GM21515 (cell line): ENCODE data around the gene PIK3C2G.
"Not testable (repeated sequence)": the region's sequence is repeated elsewhere in the genome, so short reads cannot be mapped to it uniquely, and the experiment has no call there.

ENCODE experiments used
- ATAC-seq: cut with Tn5 transposase; IDR thresholded peaks from one replicate; pipeline ENCODE4 v1.9.1; 2021; ENCODE audit not compliant: unreplicated experiment

The PIK3C2G gene

DNA sequence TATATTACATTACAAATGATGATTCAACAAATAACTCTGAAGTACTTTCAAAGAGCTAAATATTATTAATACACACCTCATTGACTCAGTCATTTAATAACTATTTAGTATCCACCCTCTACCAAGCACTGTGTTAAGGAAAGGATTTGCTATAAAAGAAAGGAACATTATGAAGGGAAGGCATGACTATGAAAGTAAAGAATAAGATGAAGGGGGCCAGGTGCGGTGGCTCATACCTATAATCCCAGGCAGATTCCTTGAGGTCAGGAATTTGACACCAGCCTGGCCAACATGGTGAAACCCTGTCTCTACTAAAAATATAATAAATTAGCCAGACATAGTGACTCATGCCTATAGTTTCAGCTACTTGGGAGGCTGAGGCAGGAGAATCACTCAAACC is 368.6 kb downstream of the PIK3C2G start:
- ATAC-seq = no peak

DNA sequence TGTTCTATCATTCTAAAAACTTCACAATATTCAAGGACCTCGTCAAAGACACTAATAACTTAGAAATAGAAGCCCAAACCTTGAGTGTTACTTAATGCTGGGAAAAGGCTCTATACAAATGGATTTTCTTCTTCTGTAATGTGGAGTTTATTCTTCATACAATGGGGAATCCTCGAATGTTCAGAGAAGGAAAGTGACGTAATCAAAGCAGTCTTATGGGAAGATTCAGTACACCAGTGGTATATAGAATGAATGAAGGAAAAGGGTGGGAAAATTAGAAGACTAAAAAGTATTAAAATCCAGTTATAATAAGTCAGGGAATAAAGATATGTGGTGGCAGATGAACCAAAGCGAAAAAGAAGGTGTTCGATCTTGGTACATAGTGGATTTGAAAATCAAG is 370.0 kb downstream of the PIK3C2G start:
- ATAC-seq = no peak

DNA sequence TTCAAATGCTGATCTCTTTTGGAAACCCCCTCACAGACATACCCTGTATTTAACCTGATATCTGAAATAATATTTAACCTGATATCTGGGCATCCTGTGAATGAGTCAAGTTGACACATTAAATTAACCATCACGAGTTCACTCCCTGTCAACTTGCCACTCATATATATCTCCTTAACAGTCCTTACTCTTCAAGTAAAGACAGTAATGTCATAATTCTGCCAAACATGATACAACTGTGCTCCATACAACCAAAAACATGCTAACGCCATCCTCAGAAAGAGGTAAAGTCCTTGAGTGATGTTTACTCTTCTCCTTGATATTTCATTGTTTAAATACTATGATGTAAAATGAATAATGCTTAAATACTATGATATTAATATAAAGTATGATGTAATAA is 371.5 kb downstream of the PIK3C2G start:
- no peak for ATAC-seq

DNA sequence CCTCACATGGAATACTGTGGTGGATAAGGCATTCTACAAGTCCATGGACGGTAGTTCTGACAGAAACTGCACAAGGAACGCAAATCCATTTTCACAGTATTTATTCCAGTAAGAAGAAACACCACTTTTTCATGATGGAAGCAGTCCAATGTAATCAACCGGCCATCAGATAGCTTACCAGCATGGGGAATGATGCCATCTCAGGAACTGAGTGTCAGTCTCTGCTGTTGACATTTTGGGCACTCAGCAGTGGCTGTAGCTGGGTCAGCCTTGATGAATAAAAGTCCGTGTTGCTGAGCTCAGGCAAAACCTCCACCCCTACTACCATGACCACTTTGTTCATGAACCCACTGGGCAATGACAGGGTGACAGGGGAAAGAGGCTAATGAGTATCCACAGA is 373.1 kb downstream of the PIK3C2G start:
- no peak for ATAC-seq

DNA sequence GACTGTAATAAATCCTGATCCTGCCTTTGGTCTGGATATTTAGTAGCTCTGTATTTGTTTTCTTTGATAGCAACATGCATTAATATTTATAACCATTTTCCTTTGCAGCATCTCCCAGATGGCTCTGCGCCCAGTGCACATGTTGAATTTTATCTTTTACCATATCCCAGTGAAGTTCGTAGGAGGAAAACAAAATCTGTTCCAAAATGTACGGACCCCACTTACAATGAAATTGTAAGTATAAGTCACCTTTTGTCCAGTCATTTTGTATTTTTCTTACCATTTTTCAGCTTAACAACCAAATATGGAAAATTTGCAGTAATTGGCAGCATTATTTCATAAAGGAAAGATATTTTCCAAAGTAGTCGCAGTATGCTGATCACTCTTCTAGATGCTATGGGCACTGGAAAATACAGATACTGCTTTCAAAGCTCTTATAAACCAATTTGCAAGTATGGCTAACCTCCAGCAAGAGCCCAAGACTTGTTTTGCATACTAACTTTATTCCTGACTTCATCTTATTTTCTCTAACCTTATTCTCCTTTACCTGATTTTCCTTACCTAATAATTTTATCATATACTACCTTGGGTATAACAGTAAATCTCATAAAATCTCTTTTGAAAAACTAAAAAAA is 379.1 kb downstream of the PIK3C2G start:
- no peak for ATAC-seq

DNA sequence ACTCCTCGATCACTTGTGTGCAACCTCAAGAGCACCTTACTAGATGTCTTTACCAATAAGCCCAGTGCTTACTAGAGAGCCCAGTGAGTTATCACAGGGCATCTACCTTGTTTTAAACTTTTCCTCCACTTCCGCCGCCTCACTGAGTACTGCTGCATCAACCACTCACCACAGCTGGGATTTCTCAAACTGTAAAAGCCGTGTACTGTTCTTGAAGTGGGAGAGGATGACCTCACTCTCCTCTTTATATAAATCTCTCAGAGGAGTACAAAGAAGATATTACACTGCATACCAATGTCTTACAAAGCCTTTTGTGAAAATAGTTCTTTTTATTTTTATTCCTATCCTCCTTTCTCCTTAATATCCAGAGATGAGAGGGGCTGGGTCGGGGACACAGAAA is 382.4 kb downstream of the PIK3C2G start:
- ATAC-seq = no peak

DNA sequence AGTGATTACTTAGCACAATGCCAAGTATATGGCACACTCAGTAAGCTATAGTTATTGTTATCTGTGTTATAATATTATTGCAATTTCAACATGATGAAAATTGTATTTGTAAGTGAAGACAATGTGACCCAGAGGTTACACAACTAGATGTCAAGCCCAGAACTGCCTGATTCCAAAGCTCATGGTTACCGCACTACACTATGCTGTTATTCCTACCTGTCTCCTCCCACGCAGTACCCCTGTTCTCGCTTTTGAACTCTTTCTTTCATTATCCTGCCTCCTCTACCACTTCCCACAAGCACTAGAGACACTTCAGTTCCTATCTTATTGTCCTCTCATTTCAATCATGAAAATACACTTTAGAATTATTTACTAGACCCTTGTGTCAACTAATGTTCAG is 383.2 kb downstream of the PIK3C2G start:
- ATAC-seq = no peak

DNA sequence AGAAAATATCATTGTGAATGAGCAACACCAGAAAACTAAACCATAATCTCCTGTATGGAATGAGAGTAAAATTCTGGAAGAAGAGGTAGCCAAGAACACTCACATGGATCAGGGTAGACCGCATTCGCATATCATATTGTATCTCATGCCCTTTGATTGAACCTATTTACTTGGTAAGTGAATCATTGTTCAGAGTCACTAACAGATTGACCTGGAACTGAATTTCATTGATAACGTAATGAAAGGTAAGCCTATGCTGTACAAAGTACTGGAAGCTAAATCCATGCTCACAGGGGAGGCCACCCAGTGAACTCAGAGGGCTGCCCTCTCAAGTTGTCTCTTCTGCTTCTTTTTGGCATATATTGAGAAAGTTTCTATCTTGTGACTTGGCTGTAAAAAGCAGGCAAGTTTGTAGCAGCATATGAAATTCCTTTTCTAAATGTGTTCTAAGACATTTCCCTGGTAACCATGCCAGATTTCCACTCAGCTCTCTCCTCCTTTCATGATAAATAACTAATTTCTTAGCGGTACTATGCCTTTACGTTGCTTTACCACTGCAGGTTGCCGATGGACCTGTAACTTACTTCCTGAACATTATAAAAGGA is 385.1 kb downstream of the PIK3C2G start:
- ATAC-seq = no peak

DNA sequence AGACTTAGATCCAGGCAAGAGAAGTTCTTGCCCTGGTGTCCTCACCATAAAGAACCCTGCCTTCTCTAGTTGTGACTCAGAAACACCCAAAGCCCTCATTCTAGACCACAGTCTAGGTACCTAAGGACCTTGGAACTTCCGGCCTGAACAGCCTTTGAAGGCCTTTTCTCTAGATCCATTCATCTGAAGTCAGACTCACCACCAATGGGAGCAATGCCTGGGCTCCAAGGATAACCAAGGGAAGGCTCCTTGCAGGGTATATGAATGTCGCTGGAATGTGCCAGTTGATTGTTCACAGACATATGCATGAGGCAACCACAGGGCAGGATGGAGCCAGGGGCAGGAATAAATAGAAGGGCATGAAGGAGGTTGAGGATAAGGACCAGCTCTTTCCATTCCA is 390.2 kb downstream of the PIK3C2G start:
- ATAC-seq = no peak

DNA sequence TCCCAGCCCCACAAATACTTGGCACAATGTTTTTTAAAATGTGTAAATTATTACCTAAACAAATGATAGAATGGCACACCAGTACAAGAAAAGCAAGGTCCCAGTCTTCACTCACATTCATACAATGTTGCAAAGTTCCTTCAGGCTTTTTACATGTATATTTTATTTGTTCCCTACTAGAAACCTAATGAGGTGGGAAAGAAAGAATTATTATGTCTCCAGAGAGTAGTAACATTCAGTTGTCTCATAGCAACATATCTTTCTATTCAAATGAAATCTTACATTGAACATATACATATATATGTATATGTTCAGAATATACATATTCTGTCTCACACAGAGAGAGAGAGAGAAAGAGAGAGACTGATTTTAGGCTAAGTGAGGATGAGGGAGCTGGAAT is 391.3 kb downstream of the PIK3C2G start:
- no peak for ATAC-seq

DNA sequence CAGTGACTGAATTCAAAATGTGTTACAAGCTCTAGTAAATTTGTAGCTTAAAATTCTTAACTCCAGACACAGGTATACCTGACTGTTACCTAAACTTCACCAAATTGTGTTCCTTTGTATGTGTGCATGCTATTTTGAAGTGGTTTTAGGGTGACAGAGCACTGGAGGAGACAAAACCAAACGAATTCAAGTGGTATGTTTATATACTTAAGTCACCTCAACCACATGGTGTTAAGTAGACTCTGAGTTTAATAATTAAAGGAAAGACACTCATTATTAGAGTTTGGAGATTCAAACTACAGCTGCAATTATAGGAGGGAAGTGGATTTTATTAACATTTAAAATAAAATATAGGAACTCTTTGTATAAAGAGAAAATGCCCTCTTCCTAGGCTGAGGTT is 392.1 kb downstream of the PIK3C2G start:
- ATAC-seq = no peak

DNA sequence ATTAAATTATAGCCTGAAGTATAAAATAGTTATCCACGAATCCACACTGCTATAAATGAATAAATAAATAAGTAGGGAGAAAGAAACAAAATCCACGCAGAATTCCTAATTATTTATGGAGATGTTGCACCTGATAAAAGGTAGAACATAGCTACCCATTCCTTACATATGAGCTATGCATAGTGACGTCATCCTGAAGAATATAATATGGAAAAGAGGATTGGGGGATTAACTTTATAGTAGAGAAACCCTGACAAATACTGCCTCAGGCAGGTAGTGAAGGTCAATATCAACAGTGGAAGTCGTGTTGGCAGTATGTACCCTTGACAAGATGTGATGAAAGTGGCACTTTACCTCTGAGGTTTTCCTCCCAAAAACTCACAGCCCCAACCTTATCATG is 394.0 kb downstream of the PIK3C2G start:
- ATAC-seq = no peak

DNA sequence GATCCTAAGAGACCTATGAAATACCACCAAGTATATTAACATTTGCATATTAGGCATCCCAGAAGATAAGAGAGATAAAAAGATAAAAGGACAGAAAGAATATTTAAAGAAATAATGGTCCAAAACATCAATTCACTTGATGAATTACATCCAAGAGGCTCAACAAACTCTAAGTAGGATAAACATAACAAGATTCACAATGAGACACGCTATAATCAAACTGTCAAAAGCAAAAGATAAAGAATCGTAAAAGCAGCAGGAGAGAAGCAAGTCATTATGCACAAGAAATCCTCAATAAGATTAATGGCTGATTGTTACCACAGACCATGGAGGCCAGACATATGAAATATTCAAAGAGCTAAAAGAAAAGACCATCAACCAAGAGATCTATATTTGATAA is 396.9 kb downstream of the PIK3C2G start:
- ATAC-seq = no peak

DNA sequence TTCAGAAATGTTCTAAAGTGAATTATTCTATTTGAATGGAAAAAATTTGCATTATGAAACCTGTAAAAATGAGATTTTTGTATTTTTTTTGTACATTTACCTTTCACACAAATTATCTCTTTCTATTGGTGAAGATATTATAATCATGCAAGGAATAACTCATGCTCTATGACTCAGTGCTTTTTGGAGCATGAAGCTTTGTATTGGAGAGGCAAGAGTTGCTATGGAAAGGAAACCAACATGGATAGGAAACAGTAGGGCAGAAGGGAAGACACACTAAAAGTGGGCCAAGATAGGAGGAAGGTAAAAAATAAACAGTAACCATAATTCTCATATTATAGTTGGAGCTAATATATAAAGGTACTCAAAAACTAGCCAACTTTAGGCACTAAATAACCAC is 397.5 kb downstream of the PIK3C2G start:
- ATAC-seq = no peak

DNA sequence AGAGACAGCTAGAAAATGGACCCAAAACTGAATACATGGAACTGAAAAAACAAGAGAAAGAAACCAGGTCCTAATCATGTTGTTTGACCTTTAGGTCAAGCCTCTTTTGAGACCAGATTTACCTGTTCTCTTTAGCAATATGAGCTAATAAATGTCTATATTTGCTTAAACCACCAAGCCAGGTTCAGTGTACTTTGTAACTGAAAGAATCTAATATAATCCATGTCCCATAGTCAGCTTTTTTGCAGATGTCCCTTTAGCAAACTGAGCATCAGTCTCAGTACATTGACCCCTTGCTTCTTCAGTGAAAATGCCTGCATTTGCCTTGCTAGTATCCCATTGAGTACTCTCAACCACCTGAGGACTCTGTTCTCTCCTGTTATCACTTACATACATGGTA is 414.8 kb downstream of the PIK3C2G start:
- no peak for ATAC-seq

DNA sequence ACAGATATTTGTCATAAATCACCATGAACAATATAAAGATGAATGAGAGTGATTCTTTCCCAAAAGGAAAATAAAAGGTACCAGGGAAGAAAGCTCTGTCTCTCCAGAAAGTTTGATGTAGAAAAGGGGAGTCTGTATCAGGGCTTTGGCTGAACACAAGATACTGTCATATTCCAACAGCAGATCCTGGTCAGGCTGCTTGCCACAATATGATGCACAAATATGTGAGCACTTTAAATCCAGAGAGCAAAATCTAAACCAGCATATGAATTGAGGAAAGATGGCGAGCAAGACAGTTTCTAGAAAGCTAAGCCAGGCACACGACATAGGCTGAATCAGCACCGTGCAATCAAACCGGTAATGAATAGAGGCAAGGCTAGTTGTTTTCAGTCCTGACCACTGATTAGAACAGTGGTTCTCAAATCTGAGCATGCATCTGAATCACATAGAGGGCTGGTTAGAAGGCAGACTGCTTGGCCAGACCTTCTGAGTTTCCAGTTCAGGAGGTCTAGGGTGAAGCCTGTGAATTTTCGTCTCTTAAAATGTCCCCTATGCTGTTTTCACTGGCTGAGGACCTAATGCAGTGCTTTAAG is 415.8 kb downstream of the PIK3C2G start:
- ATAC-seq = no peak

DNA sequence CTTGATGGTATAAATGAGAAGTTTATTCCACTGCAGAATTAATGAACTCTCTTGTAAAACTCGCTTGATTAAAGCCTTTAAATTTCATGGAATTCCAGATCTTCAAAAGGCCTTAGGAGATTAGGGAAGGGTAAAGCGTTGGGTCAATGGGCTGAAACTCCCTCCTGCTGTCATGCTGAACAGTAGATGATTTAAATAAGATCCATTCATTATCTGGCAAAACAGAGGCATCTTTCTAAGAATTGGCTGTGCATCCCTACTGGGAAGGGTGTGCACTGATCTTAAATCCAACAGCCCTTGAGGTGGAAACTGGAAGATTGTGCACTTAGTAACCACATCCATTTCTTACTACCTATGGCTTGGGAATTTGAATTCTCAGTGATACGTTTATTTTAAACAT is 420.5 kb downstream of the PIK3C2G start:
- ATAC-seq = no peak

DNA sequence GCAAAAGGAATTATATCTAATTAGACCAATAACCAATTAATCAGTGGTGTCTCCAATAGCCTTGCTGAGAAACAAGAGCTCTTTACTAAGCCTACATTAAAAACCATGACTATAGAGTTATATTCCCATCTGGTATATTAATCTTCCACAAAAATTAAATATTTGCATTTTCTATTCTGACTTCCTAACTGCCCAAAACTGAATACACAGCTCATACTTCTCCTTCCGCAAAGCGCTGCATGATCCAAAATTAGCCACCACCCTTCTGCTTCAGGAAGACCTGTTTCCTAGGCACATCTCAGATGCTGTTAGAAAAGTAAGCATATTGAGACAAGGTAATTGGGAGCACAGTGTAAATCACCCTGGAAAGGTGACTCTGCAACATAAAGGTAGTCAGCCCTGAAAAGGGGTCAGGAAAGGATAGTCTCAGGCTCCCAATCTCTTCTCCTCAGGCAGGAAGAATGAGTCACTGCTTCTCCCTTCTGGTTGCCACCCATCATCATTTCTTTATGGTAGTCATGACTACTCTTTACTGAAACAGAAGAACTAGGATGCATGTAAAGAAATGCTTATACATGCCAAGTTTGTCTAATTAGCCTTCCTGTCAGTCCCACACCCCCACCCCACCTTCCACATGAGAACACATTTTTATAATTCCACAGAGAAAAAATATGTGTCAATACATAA is 422.2 kb downstream of the PIK3C2G start:
- ATAC-seq = no peak

DNA sequence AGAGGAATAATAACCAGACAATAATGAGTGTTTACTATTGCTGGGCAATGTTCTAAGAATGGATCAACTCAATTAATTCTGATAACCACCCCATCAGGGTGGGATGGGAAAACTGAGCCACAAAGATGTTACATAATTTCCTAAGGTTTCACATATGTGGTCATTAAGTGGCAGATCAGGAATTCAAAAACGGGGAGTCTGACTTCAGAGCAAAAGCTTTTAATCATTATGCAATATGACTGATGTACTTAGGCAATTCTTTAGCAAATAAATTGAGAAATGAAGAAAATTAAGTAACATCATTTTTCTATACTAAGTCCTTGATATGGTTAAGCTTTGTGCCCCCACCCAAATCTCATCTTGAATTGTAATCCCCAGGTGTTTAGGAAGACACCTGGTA is 423.1 kb downstream of the PIK3C2G start:
- no peak for ATAC-seq

DNA sequence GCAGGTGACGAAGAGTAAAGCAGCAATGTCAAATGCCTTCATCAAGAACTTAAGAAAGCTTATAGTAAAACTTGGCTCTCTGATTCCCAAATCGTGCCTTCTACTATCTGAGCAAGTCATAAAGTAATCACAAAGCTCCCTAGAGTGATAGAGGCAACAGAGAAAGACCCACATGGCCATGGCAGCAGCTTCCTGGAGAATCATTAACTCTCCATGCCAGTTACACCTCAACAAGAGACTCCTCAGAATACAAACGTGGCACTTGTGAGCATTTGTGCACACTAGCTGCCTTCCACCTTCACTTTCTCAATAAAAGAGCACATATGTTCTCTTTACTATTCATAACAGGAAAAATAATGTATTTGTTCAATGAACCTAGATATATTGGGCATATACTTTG is 428.5 kb downstream of the PIK3C2G start:
- no peak for ATAC-seq

DNA sequence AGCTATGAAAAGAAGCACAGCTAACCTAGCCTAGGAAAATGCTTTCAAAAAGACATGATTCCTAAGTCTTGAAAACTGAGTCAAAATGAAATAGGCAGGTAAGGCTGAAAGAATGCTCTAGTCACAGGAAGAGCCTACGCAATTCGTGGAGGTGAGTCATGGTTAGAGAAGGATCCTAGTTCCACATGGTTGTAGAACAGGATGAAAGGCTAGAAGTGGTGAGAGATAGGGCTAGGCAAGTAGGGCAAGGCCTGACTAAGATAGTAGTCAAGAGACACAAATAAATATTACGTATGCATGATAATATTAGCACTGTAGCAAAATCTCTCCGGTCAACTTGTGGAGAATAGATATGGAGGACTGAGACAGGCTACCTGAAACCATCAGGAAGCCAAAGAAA is 429.3 kb downstream of the PIK3C2G start:
- no peak for ATAC-seq

DNA sequence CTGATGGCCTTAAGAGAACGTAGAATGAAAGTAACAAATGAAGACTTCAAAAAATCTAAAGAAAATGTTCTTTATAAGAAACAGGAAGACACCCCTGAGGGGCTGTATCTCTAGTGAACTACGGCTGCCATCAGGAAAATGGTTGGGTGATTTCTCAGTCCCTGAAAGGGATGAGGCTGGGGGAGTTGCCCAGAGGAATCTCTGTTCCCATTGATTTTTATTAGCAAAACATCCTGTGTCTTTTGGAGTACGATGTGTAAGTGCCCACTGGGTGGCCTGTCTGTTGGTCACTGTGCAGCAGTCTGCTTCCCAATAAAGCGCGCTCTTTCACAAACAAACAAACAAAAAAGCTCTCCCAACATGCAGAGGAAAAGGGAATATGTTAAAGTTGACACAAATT is 432.7 kb downstream of the PIK3C2G start:
- ATAC-seq = not testable (repeated sequence)
